OCI-LY7 (cell line): ENCODE results near the gene ID3. TPM values are rescaled to one million over a fixed set of nuclear protein-coding genes. Genes with fewer than 3 reads are reported as not detected.

Experiments used
- BruUV-seq: library from RNA; stranded (reverse); fragments of 400-500 nt; replicated peaks from 2 replicates; lab custom pipeline; 2021; lab: Mats Ljungman, UMichigan
- CTCF ChIA-PET: fragments of 300-600 bp; sonication (Branson Sonifier 250); formaldehyde crosslinking; loops from one replicate; lab custom pipeline; 2022; ENCODE audit warnings: antibody characterized with exemption; ENCODE audit not compliant: unreplicated experiment; lab: Charles Lee
- POLR2A ChIA-PET: fragments of 300-600 bp; sonication (Branson Sonifier 250); formaldehyde crosslinking; loops from one replicate; lab custom pipeline; 2022; ENCODE audit warnings: antibody characterized with exemption; lab: Charles Lee
- DNase-seq: peaks from one replicate; pipeline ENCODE4 v3.0.0-alpha.2; 2015; ENCODE audit warnings: low spot score
- H2AFZ ChIP-seq: fragments of 200-600 bp; sonication (generic), shearing (Covaris generic); 2 replicates; pipeline ENCODE4 v1.6.1; 2014; ENCODE audit warnings: mild to moderate bottlenecking, antibody characterized with exemption, low read length, moderate library complexity
- H3K27ac ChIP-seq: fragments of 200-600 bp; sonication (generic); 2 replicates; pipeline ENCODE4 v1.5.1; 2014; ENCODE audit warnings: mixed run types, low read depth, mild to moderate bottlenecking, moderate library complexity, low read length, inconsistent platforms; ENCODE audit not compliant: poor library complexity, severe bottlenecking
- H3K36me3 ChIP-seq: fragments of 200-600 bp; sonication (generic); 2 replicates; pipeline ENCODE4 v1.6.1; 2014; ENCODE audit warnings: mild to moderate bottlenecking, antibody characterized with exemption, low read length, moderate library complexity, mixed read lengths; ENCODE audit not compliant: insufficient read depth
- H3K4me1 ChIP-seq: fragments of 200-600 bp; sonication (generic); 2 replicates; pipeline ENCODE4 v1.5.1; 2014; ENCODE audit warnings: mild to moderate bottlenecking, low read length; ENCODE audit not compliant: insufficient read depth, poor library complexity, severe bottlenecking
- H3K4me2 ChIP-seq: fragments of 200-600 bp; sonication (generic); 2 replicates; pipeline ENCODE4 v1.6.1; 2014; ENCODE audit warnings: mild to moderate bottlenecking, low read length
- H3K4me3 ChIP-seq: fragments of 200-600 bp; sonication (generic); 2 replicates; pipeline ENCODE4 v1.5.1; 2014; ENCODE audit warnings: mild to moderate bottlenecking, low read depth, low read length; ENCODE audit not compliant: poor library complexity, severe bottlenecking
- H3K79me2 ChIP-seq: fragments of 200-600 bp; sonication (generic); 2 replicates; pipeline ENCODE4 v1.6.1; 2016; ENCODE audit warnings: low read depth, mild to moderate bottlenecking, low read length, moderate library complexity, mixed read lengths; ENCODE audit not compliant: insufficient read depth
- H3K9me2 ChIP-seq: fragments of 200-600 bp; sonication (generic); 2 replicates; pipeline ENCODE4 v1.6.1; 2016; ENCODE audit warnings: mild to moderate bottlenecking, low read length, mixed read lengths; ENCODE audit not compliant: insufficient read depth
- H3K9me3 ChIP-seq: fragments of 200-600 bp; sonication (generic); 2 replicates; pipeline ENCODE4 v1.6.1; 2014; ENCODE audit warnings: mild to moderate bottlenecking, mixed run types, low read length, mixed read lengths
- H4K20me1 ChIP-seq: fragments of 200-600 bp; sonication (generic); 2 replicates; pipeline ENCODE4 v1.6.1; 2014; ENCODE audit warnings: mild to moderate bottlenecking, antibody characterized with exemption, low read length, moderate library complexity, mixed read lengths; ENCODE audit not compliant: insufficient read depth
- EZH2phosphoT487 ChIP-seq: fragments of 200-600 bp; sonication (generic); IDR thresholded peaks from 2 replicates; pipeline ENCODE4 v1.6.1; 2018; ENCODE audit warnings: low read depth, borderline replicate concordance, mild to moderate bottlenecking, mixed run types, antibody characterized with exemption, low read length, moderate library complexity, mixed read lengths
- intact Hi-C: fragments of 100-400 bp; cut with micrococcal nuclease; formaldehyde crosslinking; loops from one replicate; pipeline ENCODE4 v1.10.0; 2022; ENCODE audit not compliant: unreplicated experiment
- total RNA-seq, 2 experiments: library from RNA; depleted of rRNA in 1 of 2; stranded (reverse); fragments of >200 nt in 1 of 2; shearing (Covaris generic) in 1 of 2; gene quantifications; 2 replicates each; pipeline ENCODE4 v1.2.3, GENCODE V29; 2014 to 2022
- TF ChIP-seq, protein P1 (sequence below): fragments of 200-600 bp; sonication (generic); conservative IDR thresholded peaks from 2 replicates; pipeline ENCODE4 v1.5.1; 2014; ENCODE audit warnings: mild to moderate bottlenecking, antibody characterized with exemption, low read length, moderate library complexity, mixed read lengths

ID3 gene
- total RNA-seq, 2 experiments from 2014 or later, result 629 to 1,658 TPM

DNA sequence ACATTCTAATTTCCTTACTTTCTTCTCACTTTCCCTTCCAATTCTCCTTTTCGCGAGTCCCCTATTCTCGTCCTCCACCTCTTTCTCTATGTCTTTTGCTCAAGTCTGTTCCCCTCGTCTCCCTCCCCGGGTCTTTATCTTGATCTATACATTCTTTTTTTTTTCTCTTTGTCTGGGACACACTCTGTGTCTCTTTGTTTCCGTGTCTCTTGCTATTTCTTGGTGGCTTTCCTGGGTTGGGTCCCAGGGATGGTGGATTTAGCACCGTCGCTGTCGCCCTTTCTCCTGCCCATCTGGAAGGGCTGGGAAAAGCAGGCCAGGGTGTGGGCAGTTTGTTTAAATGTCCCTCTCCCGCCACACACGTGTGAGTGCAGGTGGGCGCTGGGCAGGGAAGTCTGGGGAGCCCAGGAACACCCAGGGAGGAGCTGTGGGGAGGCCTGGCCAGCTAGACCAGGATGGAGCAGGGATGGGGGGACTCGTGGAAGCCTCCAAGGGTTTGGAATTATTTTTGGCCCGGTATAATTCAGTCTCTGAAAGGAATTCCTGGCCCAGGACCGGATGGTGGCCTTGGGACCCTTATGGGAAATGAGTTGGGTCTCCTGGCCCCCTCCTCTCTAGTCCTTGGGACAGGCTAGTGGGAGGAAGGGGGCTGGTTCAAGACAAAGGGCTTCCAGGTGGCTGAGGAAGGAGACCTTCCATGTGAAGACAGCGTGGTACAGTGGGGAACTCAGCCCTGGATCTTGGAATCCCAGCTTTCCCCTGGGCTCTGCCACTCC lies 9.5 kb upstream of the ID3 start:
- no peaks in the 10 kb centered on the region for H3K9me3 ChIP-seq
- H4K20me1 ChIP-seq, result no peaks in the 10 kb centered on the region
- no peak overlapping the region for H3K27ac ChIP-seq
- H3K4me1 ChIP-seq, result peaks cover 80% of the 10 kb centered on the region
- CTCF ChIA-PET, result no interaction called here
- TF ChIP-seq, protein P1, sequence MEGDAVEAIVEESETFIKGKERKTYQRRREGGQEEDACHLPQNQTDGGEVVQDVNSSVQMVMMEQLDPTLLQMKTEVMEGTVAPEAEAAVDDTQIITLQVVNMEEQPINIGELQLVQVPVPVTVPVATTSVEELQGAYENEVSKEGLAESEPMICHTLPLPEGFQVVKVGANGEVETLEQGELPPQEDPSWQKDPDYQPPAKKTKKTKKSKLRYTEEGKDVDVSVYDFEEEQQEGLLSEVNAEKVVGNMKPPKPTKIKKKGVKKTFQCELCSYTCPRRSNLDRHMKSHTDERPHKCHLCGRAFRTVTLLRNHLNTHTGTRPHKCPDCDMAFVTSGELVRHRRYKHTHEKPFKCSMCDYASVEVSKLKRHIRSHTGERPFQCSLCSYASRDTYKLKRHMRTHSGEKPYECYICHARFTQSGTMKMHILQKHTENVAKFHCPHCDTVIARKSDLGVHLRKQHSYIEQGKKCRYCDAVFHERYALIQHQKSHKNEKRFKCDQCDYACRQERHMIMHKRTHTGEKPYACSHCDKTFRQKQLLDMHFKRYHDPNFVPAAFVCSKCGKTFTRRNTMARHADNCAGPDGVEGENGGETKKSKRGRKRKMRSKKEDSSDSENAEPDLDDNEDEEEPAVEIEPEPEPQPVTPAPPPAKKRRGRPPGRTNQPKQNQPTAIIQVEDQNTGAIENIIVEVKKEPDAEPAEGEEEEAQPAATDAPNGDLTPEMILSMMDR, result no peak
- no peak for TF ChIP-seq EZH2phosphoT487
- no peak for DNase-seq
- no TSS peak for BruUV-seq
- peak overlapping the region; percentile 59 for H3K4me2 ChIP-seq
- H3K79me2 ChIP-seq, result peaks cover 5% of the 10 kb centered on the region; the same call in 1 of the 2 replicates
- H3K36me3 ChIP-seq, result no peaks in the 10 kb centered on the region
- no peaks in the 10 kb centered on the region for H3K9me2 ChIP-seq
- intact Hi-C loops, result no loop called here
- H2AFZ ChIP-seq, result peak overlapping the region; percentile 71
- POLR2A ChIA-PET, result interaction anchor here (0.6 to 12.1 kb wide), 4 partner anchors 10 to 66 kb away, joined by 3 to 259 read pairs (median 4); partner anchors contain the start of gene ID3
- peak overlapping the region; percentile 45 for H3K4me3 ChIP-seq

GRCh38 chr1:23567996-23568607 lies 8.8 kb upstream of the ID3 start:
- Histone ChIP-seq H2AFZ (peak overlapping the region; percentile 71), H3K4me1 (peaks cover 80% of the 10 kb centered on the region), H3K36me3 (no peaks in the 10 kb centered on the region), H3K27ac (no peak overlapping the region), H3K4me2 (peak overlapping the region; percentile 59), H4K20me1 (no peaks in the 10 kb centered on the region), H3K9me2 (no peaks in the 10 kb centered on the region), H3K79me2 (peaks cover 5% of the 10 kb centered on the region; the same call in 1 of the 2 replicates), H3K4me3 (peak overlapping the region; percentile 45), H3K9me3 (no peaks in the 10 kb centered on the region)
- BruUV-seq, result no TSS peak
- ChIA-PET POLR2A (interaction anchor here (0.6 to 12.1 kb wide), 3 partner anchors 9 to 41 kb away, joined by 3 to 259 read pairs (median 3); partner anchors contain the start of gene ID3), CTCF (no interaction called here)
- DNase-seq, result no peak
- intact Hi-C loops, result no loop called here
- TF ChIP-seq EZH2phosphoT487, result no peak
- TF ChIP-seq, protein P1, result no peak
